BE2C (cell line): Measurements from ENCODE around the gene TFG.

Experiments used
- DNase-seq: peaks from one replicate; pipeline ENCODE4 v3.0.0-alpha.2; 2020
- H3K27me3 ChIP-seq: fragments of 250-450 bp; sonication (Bioruptor Pico); 2 replicates; pipeline ENCODE4 v1.5.1; 2020; ENCODE audit warnings: mild to moderate bottlenecking
- H3K36me3 ChIP-seq: fragments of 250-450 bp; sonication (Bioruptor Pico); 2 replicates; pipeline ENCODE4 v1.5.1; 2020; ENCODE audit warnings: mild to moderate bottlenecking
- H3K4me1 ChIP-seq: fragments of 250-450 bp; sonication (Bioruptor Pico); 2 replicates; pipeline ENCODE4 v1.5.1; 2020
- H3K4me3 ChIP-seq: 2 replicates; pipeline ENCODE4 v1.5.1; 2011; ENCODE audit warnings: low read depth, low read length
- H3K9me3 ChIP-seq: fragments of 250-450 bp; sonication (Bioruptor Pico); 2 replicates; pipeline ENCODE4 v1.5.1; 2020
- TF ChIP-seq, protein P1 (sequence below): IDR thresholded peaks from 2 replicates; pipeline ENCODE4 v1.5.1; 2012; ENCODE audit warnings: mild to moderate bottlenecking, low read depth, low read length

Gene TFG

DNA sequence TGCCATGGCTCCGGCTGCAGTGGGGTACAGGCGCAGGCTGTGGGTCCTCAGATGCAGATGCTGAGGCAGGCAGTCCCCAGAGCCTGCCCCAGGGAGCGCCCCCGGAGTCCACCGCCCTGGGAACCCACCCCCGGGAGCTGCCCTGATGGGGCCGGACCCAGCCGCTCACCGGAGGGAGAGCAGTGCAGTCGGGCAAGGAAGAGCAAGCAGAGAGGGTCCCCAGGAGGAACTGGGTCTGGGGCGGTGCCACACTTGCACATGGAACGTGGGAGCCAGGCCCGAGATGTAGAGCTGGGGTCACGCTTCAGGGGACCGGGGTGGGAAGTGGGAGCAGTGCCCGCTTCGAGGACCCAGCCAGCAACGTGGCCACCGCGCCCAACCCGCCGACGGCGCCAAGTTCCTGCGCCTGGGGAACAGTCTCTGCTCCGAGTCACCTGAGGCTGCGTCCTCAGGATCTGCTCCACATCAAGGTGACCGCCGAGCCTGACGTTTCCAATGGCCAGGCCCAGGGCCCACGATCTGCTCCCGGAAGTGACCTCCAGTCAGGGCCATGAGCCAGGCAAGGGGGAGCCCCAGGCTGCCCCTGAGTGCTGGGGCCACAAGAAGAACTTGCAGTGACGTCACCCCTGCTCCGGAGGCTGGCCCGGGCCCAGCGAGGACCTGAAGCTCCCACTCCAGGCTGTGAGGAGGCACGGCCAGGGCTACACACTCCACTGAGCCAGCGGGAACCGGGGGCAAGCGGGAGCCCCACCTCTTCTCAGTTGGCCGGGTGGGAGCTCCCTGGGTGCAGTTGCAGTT lies 27.0 kb upstream of the TFG start:
- no peak overlapping the region for H3K4me3 ChIP-seq
- H3K36me3 ChIP-seq, result no peaks in the 10 kb centered on the region
- no peaks in the 10 kb centered on the region; the same call in 1 of the 2 replicates for H3K27me3 ChIP-seq
- DNase-seq, result peak; percentile 13
- no peaks in the 10 kb centered on the region for H3K9me3 ChIP-seq
- no peaks in the 10 kb centered on the region for H3K4me1 ChIP-seq
- TF ChIP-seq, protein P1, sequence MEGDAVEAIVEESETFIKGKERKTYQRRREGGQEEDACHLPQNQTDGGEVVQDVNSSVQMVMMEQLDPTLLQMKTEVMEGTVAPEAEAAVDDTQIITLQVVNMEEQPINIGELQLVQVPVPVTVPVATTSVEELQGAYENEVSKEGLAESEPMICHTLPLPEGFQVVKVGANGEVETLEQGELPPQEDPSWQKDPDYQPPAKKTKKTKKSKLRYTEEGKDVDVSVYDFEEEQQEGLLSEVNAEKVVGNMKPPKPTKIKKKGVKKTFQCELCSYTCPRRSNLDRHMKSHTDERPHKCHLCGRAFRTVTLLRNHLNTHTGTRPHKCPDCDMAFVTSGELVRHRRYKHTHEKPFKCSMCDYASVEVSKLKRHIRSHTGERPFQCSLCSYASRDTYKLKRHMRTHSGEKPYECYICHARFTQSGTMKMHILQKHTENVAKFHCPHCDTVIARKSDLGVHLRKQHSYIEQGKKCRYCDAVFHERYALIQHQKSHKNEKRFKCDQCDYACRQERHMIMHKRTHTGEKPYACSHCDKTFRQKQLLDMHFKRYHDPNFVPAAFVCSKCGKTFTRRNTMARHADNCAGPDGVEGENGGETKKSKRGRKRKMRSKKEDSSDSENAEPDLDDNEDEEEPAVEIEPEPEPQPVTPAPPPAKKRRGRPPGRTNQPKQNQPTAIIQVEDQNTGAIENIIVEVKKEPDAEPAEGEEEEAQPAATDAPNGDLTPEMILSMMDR, result no peak

DNA sequence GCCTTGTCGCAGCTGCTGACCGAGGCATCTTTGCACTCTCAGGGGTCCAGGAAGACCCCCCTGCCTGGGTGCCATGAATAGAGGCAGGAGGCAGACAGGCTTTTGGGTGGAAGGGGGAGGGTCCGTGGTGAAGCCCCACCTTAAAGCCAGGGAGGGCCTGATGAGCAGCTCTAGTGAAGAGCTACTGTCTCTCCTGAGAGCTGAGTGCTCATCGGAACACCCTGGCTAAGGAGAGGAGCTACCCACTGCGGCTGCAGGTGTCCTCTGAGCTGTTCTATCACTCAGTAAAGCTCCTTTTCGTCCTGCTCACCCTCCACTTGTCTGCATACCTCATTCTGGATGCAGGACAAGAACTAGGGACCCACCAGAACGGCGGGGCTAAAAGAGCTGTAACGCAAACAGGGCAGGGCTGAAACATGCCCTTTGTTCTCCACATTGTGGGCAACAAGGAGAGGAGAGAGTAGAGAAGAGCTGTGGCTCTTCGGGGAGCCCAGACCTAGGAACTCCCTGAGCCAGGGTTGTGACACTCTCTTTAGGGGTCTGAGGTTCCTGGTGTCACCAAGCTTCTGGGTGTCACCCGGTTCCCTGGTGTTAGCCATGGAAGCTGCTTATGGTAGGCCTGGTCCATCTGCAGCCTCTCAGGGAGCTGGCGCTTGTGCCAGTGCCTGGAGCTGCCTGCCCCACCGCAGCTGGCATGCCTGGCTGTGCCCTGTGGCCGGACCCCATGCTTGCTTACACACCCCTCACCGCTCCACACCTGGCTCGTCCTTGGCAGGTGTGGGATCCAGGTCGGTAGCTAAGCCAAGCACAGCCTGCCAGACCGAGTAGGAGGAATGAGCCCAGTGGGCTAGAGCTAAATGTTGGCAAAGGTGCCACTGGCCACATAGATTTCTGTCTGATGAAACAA lies 26.2 kb upstream of the TFG start:
- TF ChIP-seq, protein P1, result no peak
- no peak for DNase-seq
- H3K4me3 ChIP-seq, result no peak overlapping the region
- H3K4me1 ChIP-seq, result no peaks in the 10 kb centered on the region
- no peaks in the 10 kb centered on the region for H3K36me3 ChIP-seq
- H3K27me3 ChIP-seq, result no peaks in the 10 kb centered on the region; the same call in 1 of the 2 replicates
- H3K9me3 ChIP-seq, result no peaks in the 10 kb centered on the region

DNA sequence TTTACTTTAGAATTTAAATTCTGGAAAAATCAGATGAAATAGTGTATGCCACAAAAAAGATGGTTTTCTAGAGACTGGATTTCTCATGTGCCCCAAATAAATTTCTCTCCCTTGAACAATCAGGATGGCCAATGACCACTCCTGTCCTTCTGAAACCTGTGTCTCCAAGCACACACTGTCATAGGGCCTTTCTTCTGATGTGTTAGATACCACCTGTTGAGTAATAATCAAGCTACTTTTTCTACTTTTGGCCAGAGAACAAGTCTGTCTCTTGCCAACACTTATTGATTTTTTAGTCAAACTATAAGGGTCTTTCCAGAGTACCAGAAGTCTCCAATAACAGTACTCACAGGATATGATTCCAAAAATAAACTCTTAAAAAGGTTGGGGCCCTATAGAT lies 16.1 kb upstream of the TFG start:
- peaks cover 18% of the 10 kb centered on the region for H3K27me3 ChIP-seq
- no peak for DNase-seq
- H3K4me3 ChIP-seq, result no peak overlapping the region
- H3K9me3 ChIP-seq, result no peaks in the 10 kb centered on the region
- no peaks in the 10 kb centered on the region for H3K36me3 ChIP-seq
- H3K4me1 ChIP-seq, result no peaks in the 10 kb centered on the region
- TF ChIP-seq, protein P1, result no peak

DNA sequence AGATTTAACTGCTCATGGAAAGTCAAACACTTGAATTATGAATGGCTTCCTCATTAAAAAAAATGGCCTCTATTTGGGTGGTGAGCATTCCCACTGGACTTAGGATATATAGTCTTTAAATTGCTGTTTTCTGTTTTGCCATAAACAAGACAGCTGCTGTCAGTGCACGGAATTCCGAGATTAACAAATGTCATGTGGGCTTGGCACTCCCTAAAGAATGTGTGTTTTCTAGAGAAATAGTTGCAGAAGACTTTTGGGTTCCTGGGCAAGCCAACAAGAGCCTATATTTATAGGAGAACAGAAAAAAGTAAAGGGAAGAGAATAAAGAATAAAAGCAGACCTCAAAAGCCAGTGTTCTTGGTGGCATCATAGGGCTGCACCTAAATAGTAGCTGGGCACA lies 13.6 kb upstream of the TFG start:
- H3K36me3 ChIP-seq, result no peaks in the 10 kb centered on the region
- DNase-seq, result no peak
- H3K4me1 ChIP-seq, result no peaks in the 10 kb centered on the region
- TF ChIP-seq, protein P1, result no peak
- peaks cover 18% of the 10 kb centered on the region for H3K27me3 ChIP-seq
- H3K9me3 ChIP-seq, result no peaks in the 10 kb centered on the region
- H3K4me3 ChIP-seq, result no peak overlapping the region

DNA sequence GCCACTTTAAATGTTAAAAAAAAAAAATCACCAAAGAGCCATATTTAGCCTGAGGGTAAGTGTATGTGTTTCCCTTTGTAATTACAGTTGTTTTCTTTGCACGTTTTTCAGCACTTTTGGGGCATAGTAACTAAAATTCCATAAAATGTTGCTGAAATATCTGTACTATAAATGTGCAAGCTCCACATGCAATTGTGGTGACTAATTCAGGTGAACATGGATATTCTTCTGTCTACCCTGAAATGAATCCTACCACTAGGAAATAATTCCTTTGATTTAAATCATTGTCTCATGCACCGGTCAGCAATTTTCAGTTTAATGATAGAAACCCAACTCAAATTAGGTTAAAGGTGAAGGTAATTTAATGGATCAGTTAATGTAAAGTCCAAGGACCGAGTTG lies 13.1 kb upstream of the TFG start:
- Histone ChIP-seq H3K27me3 (peaks cover 18% of the 10 kb centered on the region), H3K4me1 (no peaks in the 10 kb centered on the region), H3K36me3 (no peaks in the 10 kb centered on the region), H3K9me3 (no peaks in the 10 kb centered on the region), H3K4me3 (no peak overlapping the region)
- no peak for DNase-seq
- TF ChIP-seq, protein P1, result no peak
